AG09319 (cell line): ENCODE results near the gene ETV7.

Experiments used
- DNase-seq: peaks from one replicate; pipeline ENCODE4 v3.0.0-alpha.2; 2010; ENCODE audit warnings: low read depth; ENCODE audit errors: extremely low read depth
- TF ChIP-seq, protein P1 (sequence below): IDR thresholded peaks from 2 replicates; pipeline ENCODE4 v1.5.1; 2011; ENCODE audit warnings: low read depth, mild to moderate bottlenecking, inconsistent platforms, low read length, moderate library complexity

ETV7 gene

DNA sequence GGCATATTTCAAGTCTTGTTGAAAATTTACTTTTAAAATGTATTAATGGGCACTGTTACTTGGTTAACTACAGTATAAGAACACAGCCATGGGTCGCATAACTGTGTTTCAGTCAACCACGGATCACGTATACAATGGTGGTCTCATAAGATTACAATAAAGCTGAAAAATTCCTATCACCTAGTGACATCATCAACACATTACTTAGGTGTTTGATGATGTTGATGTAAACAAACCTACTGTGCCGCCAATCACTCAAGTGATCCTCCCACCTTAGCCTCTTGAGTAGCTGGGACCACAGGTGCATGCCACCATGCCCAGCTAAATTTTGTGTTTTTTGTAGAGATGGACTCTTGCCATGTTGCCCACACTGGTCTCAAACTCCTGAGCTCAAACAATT, 16.7 kb upstream of the ETV7 start:
- TF ChIP-seq, protein P1, sequence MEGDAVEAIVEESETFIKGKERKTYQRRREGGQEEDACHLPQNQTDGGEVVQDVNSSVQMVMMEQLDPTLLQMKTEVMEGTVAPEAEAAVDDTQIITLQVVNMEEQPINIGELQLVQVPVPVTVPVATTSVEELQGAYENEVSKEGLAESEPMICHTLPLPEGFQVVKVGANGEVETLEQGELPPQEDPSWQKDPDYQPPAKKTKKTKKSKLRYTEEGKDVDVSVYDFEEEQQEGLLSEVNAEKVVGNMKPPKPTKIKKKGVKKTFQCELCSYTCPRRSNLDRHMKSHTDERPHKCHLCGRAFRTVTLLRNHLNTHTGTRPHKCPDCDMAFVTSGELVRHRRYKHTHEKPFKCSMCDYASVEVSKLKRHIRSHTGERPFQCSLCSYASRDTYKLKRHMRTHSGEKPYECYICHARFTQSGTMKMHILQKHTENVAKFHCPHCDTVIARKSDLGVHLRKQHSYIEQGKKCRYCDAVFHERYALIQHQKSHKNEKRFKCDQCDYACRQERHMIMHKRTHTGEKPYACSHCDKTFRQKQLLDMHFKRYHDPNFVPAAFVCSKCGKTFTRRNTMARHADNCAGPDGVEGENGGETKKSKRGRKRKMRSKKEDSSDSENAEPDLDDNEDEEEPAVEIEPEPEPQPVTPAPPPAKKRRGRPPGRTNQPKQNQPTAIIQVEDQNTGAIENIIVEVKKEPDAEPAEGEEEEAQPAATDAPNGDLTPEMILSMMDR, result no peak
- no peak for DNase-seq

DNA sequence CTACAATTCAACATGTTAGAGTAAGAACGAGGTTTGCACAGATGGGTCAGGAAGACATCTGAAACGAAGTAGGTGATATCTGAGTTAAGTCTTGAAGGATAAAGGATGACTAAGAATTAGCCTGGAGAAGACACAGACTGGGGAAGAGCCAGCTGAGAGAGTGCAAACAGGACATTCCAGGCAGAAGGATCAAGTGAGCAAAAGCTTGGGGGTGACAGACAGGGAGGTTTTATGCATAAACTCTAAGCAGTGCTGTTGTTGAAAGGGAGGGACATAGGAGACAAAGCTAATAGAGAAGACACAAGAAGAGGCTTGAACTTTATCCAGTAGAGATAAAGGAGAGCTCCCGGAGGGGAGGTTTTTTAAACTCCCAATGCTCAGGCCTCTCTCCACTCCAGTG, 15.0 kb upstream of the ETV7 start:
- no peak for DNase-seq
- TF ChIP-seq, protein P1, result no peak

DNA sequence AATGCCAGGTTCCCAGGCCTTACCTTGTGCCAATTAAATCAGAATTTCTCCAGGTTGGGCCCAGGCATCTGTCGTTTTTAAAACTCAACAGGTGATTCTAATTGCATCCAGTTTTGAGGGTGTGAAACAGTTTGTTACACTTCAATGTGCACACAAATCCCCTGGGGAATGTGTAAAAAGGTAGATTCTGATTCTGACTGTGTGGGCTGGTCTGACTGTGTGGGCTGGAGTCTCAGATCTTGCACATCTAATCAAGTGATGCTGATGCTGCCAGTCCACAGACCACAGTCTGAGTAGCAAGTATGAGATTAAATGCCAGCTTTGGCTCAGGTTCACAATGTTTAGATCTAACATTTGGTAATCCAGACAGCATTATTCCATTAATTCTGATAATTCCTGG, 12.5 kb upstream of the ETV7 start:
- TF ChIP-seq, protein P1, result no peak
- no peak for DNase-seq

DNA sequence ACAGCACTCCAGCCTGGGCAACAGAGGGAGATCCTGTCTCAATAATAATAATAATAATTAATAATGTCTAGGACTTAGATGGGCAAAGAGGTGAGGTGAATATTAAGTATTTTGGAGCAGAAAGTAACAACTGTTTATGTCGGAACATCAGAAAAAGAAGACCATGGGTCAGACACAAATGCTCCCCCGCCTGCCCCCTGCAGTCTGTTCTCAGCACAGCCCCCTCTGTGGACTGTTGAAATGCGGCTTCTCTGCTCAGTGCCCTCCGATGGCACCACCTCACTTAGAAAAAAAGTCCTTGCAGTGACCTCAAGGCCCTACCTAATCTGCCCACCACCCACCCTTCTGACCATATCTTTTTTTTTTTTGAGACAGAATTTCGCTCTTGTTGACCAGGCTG, 5.2 kb upstream of the ETV7 start:
- TF ChIP-seq, protein P1, result no peak
- no peak for DNase-seq

DNA sequence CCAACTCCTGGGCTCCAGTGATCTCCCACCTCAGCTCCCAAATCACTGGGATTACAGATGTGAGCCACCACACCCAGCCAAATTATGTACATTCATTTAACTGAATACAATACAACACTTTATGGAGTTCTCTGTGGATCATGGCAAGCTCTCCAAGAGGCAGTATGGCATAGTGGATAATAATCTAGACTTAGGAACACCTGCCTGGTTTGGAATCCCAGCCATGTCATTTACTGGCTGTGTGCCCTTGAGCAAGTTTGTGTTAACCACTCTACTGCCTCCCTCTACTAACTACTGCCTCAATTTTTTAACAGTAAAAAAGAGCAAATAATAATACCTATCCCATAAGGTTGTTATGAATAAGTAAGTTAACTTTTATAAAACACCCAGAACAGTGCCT, 1.9 kb upstream of the ETV7 start:
- TF ChIP-seq, protein P1, result no peak
- DNase-seq, result no peak

DNA sequence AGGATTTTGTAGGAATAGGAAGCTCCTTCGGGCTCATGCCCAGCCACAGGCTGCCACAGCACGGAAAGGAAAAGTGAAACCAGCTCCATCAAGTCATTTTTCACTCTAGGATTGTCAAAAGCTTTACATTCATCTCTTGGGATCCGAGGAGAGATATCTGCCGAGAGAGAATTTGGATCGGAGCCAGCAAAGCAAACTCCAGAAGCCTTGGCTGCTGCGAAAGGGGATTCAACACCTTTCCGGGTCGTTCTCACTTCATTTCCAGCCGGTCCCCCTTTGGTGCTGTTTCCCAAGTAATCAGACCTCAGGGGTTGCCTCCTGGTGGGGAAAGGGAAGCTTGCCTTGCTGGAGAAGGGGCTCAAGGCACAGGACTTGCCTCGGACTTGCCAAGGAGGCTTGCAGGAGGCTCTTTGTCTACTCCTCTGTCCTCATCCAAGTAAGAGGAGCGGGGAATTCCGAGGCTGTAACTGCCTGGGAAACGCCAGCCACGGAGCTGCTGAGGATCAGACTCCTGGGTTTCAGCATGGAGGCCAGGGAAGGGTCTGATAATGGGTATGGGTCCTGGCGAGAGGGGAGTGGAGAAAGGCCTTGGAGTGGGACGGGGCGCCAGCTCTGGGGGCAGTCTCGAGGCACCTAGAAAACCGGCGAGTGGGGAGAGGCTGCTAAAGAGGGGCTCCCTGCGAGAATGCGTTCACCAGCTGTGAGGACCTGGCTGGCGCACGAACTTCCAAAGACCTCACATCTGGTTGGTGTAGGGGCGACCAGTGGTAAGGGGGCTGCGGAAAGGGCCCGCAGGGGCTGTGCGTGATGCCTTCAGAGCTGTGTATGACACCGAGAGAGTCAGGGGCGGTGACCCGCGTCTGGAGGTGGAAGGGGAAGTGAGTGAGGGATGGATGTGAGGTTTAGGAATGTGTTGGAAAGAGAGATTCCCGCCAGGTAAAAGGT, 702 bp downstream of the ETV7 start:
- no peak for DNase-seq
- TF ChIP-seq, protein P1, result peak; percentile 19

DNA sequence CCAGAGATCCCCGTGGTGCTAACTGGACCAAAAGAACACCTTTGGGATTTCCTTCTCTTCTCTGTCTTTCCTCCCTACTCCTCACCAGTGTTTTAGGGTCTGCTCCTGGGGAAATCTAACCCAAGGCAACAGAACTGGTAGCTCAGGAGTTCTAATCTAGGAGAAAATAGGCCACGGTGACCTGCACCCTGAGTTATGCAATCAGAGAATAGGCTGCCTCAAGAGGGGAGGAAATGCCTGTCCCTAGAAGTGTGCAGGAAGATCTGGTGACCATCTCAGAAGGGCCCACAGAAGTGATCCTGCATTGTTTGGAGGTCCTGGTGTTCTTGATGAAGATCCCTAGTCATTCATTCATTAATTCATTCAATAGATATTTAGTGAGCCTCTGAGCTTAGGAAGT, 3.4 kb downstream of the ETV7 start:
- TF ChIP-seq, protein P1, result no peak
- DNase-seq, result no peak
